ENCODE measurements around the gene PEX16.
"Not testable (repeated sequence)": the region's sequence is repeated elsewhere in the genome, so short reads cannot be mapped to it uniquely, and the experiment has no call there.

The PEX16 gene

DNA sequence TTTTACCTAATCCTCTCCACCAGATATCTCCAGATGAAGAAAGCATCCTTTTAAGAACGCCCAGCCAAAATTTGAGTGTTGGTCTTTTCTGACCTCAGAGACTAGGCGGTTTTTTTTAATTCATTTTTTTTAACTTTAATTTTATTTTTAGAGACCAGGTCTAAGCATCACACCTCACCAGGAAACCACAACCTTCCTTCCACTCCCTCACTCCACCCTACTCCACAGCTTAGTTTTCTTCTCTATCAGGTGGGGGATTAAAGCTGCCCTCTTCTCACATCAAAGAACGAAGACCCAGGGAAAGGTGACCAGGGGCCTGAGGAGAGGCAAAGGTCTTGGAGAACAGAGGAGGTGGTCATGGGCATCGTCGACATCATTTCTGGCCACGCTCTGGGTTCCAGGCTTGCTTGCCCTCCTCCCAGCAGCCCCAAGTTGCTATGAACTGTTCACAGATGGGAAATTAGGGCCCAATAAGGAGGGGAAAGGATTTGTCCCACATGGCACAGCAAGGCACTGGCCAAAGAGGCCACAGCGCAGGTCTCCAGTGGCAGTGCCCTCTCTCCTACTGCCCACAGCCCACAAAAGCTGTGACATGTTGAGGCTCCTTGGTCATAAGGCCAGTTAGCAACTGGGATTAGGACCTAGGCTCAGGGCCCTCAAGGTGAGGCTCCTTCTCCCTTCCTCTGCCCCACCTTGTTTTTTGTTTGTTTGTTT lies 1.4 kb upstream of the PEX16 start:
- DNase-seq (ENCODE audit: low read depth in 3 of 3, low spot score in 1 of 3) = no peak

DNA sequence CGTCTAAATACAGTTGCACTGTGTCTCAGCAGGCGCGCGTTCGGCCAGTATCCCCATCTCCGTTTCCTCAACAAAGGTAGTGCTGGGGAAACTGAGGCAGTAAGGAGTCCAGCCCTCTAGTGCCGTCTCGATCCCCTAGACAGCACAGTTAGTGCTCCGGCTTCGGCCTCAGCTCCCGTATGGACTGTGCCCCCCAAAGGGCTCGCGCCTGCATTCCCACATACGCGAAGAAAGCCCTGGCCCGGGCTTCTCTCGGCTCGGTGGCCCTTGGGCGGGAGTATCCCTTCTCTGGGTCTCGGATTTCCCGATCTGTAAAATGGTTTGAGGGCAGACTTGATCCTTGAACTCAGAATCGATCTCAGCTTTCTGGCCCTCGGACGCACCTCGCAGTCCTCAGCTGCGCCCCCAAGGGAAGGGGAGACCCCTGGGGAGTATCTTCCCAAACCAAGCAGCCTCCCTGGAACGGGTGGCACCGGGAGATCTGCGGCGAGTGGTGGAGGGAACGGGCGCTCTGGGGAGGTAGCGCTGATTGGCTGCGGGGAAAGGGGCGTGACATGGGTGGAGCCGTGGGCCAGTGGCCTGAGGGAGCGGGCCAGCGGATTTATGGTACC lies 759 bp upstream of the PEX16 start:
- peak in 1 of 3 donors; percentile 40 for DNase-seq (ENCODE audit: low read depth in 3 of 3, low spot score in 1 of 3)

DNA sequence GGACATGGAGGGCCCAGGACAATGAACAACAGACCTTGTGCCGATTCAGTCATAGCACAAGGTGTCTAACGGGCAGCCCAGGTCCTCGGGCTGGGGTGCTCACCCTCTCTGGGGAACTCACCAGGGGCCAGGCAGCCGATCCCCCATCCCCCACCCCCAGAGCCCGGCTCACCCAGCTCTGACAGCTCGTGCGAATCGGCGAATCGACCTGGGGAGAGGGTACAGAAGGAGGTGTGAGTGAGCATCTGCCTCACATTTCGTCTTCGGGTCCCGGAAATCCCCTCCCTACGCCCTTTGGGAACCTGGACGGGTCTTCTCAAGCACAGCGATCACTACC lies 423 bp downstream of the PEX16 start:
- no peak for DNase-seq (ENCODE audit: low read depth in 3 of 3, low spot score in 1 of 3)

GRCh38 chr11:45915446-45915845 lies 2.2 kb downstream of the PEX16 start:
- no peak for DNase-seq (ENCODE audit: low read depth in 3 of 3, low spot score in 1 of 3)

- no peak for DNase-seq (ENCODE audit: low read depth in 3 of 3, low spot score in 1 of 3)
These were observed 3.6 kb downstream of the PEX16 start for GRCh38 chr11:45913942-45914635.

DNA sequence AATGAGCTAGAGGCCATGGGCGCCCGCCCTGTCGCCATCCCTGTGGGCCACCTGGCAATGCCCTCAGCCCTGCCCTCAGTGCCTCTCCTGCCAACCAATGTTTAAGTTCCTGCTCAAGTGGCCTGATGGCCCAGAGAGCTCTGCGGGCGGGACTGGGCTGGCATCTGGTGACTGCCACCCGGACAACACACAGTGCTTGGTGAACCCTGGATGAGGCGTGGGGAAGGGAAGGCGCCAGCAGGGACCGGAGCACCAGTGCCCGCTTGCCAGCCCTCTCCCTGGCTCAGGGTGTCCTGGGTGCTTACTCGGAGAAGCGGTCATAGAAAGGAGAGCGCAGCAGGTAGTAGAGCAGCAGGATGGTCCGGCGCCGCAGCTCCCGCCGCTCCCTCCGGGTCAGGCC lies 4.2 kb downstream of the PEX16 start:
- DNase-seq (ENCODE audit: low read depth in 3 of 3, low spot score in 1 of 3) = no peak

- no peak for DNase-seq (ENCODE audit: low read depth in 3 of 3, low spot score in 1 of 3)
These were observed 7.1 kb downstream of the PEX16 start for GRCh38 chr11:45910623-45911022.

GRCh38 chr11:45909594-45910475 lies 7.8 kb downstream of the PEX16 start:
- DNase-seq (ENCODE audit: low read depth in 3 of 3, low spot score in 1 of 3) = no peak

DNA sequence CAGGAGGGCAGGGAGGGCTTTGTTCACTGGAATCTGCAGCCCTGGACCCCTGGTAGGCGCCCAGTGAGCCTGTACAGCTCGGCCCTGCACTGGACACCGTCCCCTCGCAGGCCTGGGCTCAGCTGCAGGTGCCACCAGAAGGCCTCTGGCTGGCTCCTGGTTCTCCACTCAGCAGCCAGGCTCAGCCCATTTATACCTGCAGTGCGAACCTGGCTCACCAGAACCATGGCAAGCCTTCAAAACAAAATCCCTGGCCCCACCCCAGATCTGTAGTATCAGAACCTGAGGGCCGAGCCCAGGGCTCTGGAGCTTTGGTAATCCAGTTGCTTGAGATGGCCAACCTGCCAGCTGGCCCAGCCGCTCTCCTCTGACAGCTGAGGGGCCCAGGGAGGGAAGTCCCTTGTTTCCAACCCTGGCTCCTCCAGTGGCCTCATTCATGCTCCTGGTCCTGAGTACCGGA lies 9.7 kb downstream of the PEX16 start:
- no peak for DNase-seq (ENCODE audit: low read depth in 3 of 3, low spot score in 1 of 3)

- DNase-seq (ENCODE audit: low read depth in 3 of 3, low spot score in 1 of 3) = no peak
These were observed 10.6 kb downstream of the PEX16 start, which contains the start of gene FREY1 for GRCh38 chr11:45906965-45907611. Gene FREY1 (minus strand): TSS chr11:45907271. CDS start chr11:45907245, 26 bp downstream.

DNA sequence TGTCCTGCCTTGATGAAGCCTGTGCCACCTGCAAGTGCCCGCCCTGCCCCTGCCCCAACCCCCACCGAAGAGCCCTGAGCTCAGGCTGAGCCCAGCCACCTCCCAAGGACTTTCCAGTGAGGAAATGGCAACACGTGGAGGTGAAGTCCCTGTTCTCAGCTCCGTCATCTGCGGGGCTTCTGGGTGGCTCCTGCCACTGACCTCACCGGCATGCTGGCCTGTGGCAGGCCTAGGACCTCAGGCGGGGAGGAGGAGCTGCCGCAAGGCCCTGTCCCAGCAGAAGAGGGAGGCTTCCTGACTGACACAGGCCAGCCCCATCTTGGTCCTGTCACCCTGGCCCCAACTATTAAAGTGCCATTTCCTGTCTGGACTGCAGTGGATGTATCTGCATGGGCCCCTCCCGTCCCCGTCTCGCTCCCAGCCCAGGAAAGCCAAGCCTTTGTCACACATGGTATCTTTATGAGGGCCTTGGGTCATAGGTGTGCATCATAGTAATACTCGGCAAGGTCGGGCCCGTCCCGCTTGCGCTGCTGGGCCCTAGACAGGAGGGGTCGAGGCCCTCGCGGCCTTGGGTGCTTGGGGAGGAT lies 11.5 kb downstream of the PEX16 start:
- no peak for DNase-seq (ENCODE audit: low read depth in 3 of 3, low spot score in 1 of 3)

- DNase-seq (ENCODE audit: low read depth in 3 of 3, low spot score in 1 of 3) = not testable (repeated sequence)
These were observed 12.1 kb downstream of the PEX16 start for GRCh38 chr11:45905576-45905975.

- DNase-seq (ENCODE audit: low read depth in 3 of 3, low spot score in 1 of 3) = no peak
These were observed 12.6 kb downstream of the PEX16 start for GRCh38 chr11:45905095-45905494.

DNA sequence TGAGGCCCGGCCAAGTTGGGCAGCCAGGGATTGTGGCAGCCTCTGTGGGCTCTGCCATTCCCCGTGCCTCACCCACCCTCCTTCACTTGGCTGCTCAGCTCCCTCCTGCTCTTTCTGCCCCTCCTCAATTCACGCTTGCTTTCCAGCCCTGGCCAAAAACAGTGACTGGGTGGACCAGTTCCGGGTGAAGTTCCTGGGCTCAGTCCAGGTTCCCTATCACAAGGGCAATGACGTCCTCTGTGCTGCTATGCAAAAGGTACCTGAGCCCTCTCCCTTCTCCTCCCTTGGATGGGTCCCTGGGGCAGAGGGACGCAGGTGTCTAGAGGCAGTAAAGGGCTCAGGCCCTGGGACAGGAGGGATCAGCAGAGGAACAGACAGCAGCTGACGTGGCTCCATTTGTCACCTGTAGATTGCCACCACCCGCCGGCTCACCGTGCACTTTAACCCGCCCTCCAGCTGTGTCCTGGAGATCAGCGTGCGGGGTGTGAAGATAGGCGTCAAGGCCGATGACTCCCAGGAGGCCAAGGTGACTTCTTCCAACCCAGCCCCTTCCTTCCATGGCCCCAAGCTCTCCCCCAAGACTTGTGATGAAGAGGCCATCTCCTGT lies 13.3 kb downstream of the PEX16 start:
- no peak for DNase-seq (ENCODE audit: low read depth in 3 of 3, low spot score in 1 of 3)

GRCh38 chr11:45902452-45903380 lies 15.0 kb downstream of the PEX16 start:
- no peak for DNase-seq (ENCODE audit: low read depth in 3 of 3, low spot score in 1 of 3)

DNA sequence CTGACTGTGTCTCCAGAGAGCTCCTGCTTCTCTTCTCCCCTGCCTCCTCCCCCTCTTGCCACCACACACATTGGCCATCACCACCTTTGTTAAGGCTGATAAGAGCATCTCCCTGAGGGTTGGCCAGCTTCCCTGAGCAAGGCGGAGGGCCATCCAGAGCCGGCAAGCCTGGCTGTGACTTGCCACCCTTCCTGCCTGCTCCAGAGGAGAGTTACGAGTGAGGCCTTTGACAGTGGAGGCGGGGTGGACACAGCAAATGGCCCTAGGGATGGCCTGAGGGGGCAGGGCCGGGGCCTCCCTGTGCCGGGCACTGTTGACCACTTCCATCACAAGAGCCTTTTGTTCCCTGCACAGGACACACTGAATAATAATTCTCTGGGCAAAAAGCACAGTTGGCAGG lies 16.1 kb downstream of the PEX16 start:
- no peak for DNase-seq (ENCODE audit: low read depth in 3 of 3, low spot score in 1 of 3)

GRCh38 chr11:45900916-45901617 lies 16.6 kb downstream of the PEX16 start:
- no peak for DNase-seq (ENCODE audit: low read depth in 3 of 3, low spot score in 1 of 3)

- DNase-seq (ENCODE audit: low read depth in 3 of 3, low spot score in 1 of 3) = not testable (repeated sequence)
These were observed 17.4 kb downstream of the PEX16 start for GRCh38 chr11:45900175-45900800.
